NT2/D1 (cell line): Measurements from ENCODE around the gene PRKAR1A.

Experiments used
- DNase-seq: peaks from one replicate; pipeline ENCODE4 v3.0.0-alpha.2; 2011; ENCODE audit warnings: low read depth, low spot score
- H3K27me3 ChIP-seq: 2 replicates; pipeline ENCODE4 v1.6.0; 2011; ENCODE audit warnings: mild to moderate bottlenecking; ENCODE audit not compliant: insufficient read length, insufficient read depth
- H3K36me3 ChIP-seq: 2 replicates; pipeline ENCODE4 v1.6.1; 2011; ENCODE audit warnings: mild to moderate bottlenecking, low read length, mixed read lengths; ENCODE audit not compliant: insufficient read depth, insufficient read length
- H3K4me1 ChIP-seq: 2 replicates; pipeline ENCODE4 v1.5.1; 2011; ENCODE audit not compliant: insufficient read depth, insufficient read length
- H3K4me3 ChIP-seq: 2 replicates; pipeline ENCODE4 v1.5.1; 2011; ENCODE audit warnings: low read depth; ENCODE audit not compliant: insufficient read length
- H3K9ac ChIP-seq: 2 replicates; pipeline ENCODE4 v1.6.0; 2011; ENCODE audit warnings: low read depth; ENCODE audit not compliant: insufficient read length
- H3K9me3 ChIP-seq: 2 replicates; pipeline ENCODE4 v1.5.1; 2011; ENCODE audit warnings: mild to moderate bottlenecking, low read length; ENCODE audit not compliant: insufficient read depth
- SUZ12 ChIP-seq: IDR thresholded peaks from 2 replicates; pipeline ENCODE4 v1.6.1; 2011; ENCODE audit not compliant: insufficient read length, insufficient read depth; ENCODE audit errors: extremely low read depth
- YY1 ChIP-seq: IDR thresholded peaks from 2 replicates; pipeline ENCODE4 v1.6.1; 2011; ENCODE audit not compliant: insufficient read length, insufficient read depth
- ZNF274 ChIP-seq: IDR thresholded peaks from 2 replicates; pipeline ENCODE4 v1.6.1; 2011; ENCODE audit warnings: mild to moderate bottlenecking, low read depth, low read length

The PRKAR1A gene

GRCh38 chr17:68584581-68585303 lies 72.5 kb downstream of the PRKAR1A start:
- no peak for DNase-seq
- TF ChIP-seq SUZ12 = no peak
- no peak for TF ChIP-seq ZNF274
- peaks cover 5% of the 10 kb centered on the region for H3K4me1 ChIP-seq
- no peak overlapping the region for H3K4me3 ChIP-seq
- H3K9ac ChIP-seq = no peak overlapping the region
- H3K9me3 ChIP-seq = peaks cover 13% of the 10 kb centered on the region; the same call in 1 of the 2 replicates
- no peaks in the 10 kb centered on the region for H3K36me3 ChIP-seq
- no peaks in the 10 kb centered on the region for H3K27me3 ChIP-seq

GRCh38 chr17:68585643-68586042 lies 73.4 kb downstream of the PRKAR1A start:
- no peaks in the 10 kb centered on the region for H3K36me3 ChIP-seq
- TF ChIP-seq SUZ12 (no peak), YY1 (no peak), ZNF274 (no peak)
- no peaks in the 10 kb centered on the region for H3K27me3 ChIP-seq
- no peak for DNase-seq
- peaks cover 5% of the 10 kb centered on the region for H3K4me1 ChIP-seq
- H3K9me3 ChIP-seq = peaks cover 13% of the 10 kb centered on the region; the same call in 1 of the 2 replicates
- H3K9ac ChIP-seq = no peak overlapping the region
- H3K4me3 ChIP-seq = no peak overlapping the region

GRCh38 chr17:68587026-68587425 lies 74.8 kb downstream of the PRKAR1A start:
- Histone ChIP-seq H3K27me3 (no peaks in the 10 kb centered on the region), H3K4me1 (peaks cover 5% of the 10 kb centered on the region), H3K4me3 (no peak overlapping the region), H3K36me3 (no peaks in the 10 kb centered on the region), H3K9me3 (peaks cover 13% of the 10 kb centered on the region; the same call in 1 of the 2 replicates), H3K9ac (no peak overlapping the region)
- TF ChIP-seq ZNF274 = no peak
- TF ChIP-seq YY1 = no peak
- no peak for TF ChIP-seq SUZ12
- no peak for DNase-seq

GRCh38 chr17:68587847-68588246 lies 75.6 kb downstream of the PRKAR1A start:
- Histone ChIP-seq H3K9me3 (peaks cover 13% of the 10 kb centered on the region; the same call in 1 of the 2 replicates), H3K36me3 (no peaks in the 10 kb centered on the region), H3K27me3 (no peaks in the 10 kb centered on the region), H3K4me1 (peaks cover 5% of the 10 kb centered on the region), H3K4me3 (no peak overlapping the region), H3K9ac (no peak overlapping the region)
- TF ChIP-seq SUZ12 (no peak), ZNF274 (no peak), YY1 (no peak)
- no peak for DNase-seq

- DNase-seq = no peak
Observed at GRCh38 chr17:68588362-68588761, 76.1 kb downstream of the PRKAR1A start.

GRCh38 chr17:68589086-68589485 lies 76.9 kb downstream of the PRKAR1A start:
- no peaks in the 10 kb centered on the region for H3K27me3 ChIP-seq
- H3K9me3 ChIP-seq = peaks cover 13% of the 10 kb centered on the region; the same call in 1 of the 2 replicates
- no peak overlapping the region for H3K4me3 ChIP-seq
- peaks cover 5% of the 10 kb centered on the region for H3K4me1 ChIP-seq
- TF ChIP-seq YY1 = no peak
- TF ChIP-seq ZNF274 = no peak
- no peak for TF ChIP-seq SUZ12
- no peak overlapping the region for H3K9ac ChIP-seq
- no peaks in the 10 kb centered on the region for H3K36me3 ChIP-seq
- no peak for DNase-seq

More at GRCh38 chr17:68588362-68588761, 76.1 kb downstream of the PRKAR1A start:
- Histone ChIP-seq H3K9ac (no peak overlapping the region), H3K27me3 (no peaks in the 10 kb centered on the region), H3K4me1 (peaks cover 5% of the 10 kb centered on the region), H3K36me3 (no peaks in the 10 kb centered on the region), H3K9me3 (peaks cover 13% of the 10 kb centered on the region; the same call in 1 of the 2 replicates), H3K4me3 (no peak overlapping the region)
- TF ChIP-seq SUZ12 = no peak
- no peak for TF ChIP-seq YY1
- no peak for TF ChIP-seq ZNF274

GRCh38 chr17:68591583-68591982 lies 79.4 kb downstream of the PRKAR1A start:
- no peaks in the 10 kb centered on the region for H3K4me1 ChIP-seq
- no peaks in the 10 kb centered on the region for H3K36me3 ChIP-seq
- peaks cover 13% of the 10 kb centered on the region; the same call in 1 of the 2 replicates for H3K9me3 ChIP-seq
- no peak for DNase-seq
- H3K4me3 ChIP-seq = no peak overlapping the region
- no peak overlapping the region for H3K9ac ChIP-seq
- H3K27me3 ChIP-seq = no peaks in the 10 kb centered on the region
- TF ChIP-seq SUZ12 (no peak), YY1 (no peak), ZNF274 (no peak)
